Mucosa of stomach (tissue), 1 donor: ENCODE measurements around the gene TSPAN13.

Source experiments
- H3K27me3 ChIP-seq: one replicate; pipeline ENCODE4 v1.7.0; 2013; ENCODE audit warnings: mild to moderate bottlenecking, low read length; ENCODE audit not compliant: control insufficient read depth, insufficient read depth
- H3K36me3 ChIP-seq: one replicate; pipeline ENCODE4 v1.7.0; 2013; ENCODE audit warnings: low read length; ENCODE audit not compliant: control insufficient read depth, insufficient read depth
- H3K4me1 ChIP-seq: one replicate; pipeline ENCODE4 v1.7.0; 2013; ENCODE audit warnings: mild to moderate bottlenecking, low read length; ENCODE audit not compliant: control insufficient read depth, insufficient read depth
- H3K4me3 ChIP-seq: one replicate; pipeline ENCODE4 v1.7.0; 2013; ENCODE audit warnings: low read length
- H3K9ac ChIP-seq: one replicate; pipeline ENCODE4 v1.7.0; 2013; ENCODE audit warnings: mild to moderate bottlenecking, low read length, moderate library complexity
- H3K9me3 ChIP-seq: one replicate; pipeline ENCODE4 v1.7.0; 2013; ENCODE audit warnings: mild to moderate bottlenecking, low read length, moderate library complexity; ENCODE audit not compliant: control insufficient read depth
- donor health status: Pancreatic carcinoma.

The TSPAN13 gene

DNA sequence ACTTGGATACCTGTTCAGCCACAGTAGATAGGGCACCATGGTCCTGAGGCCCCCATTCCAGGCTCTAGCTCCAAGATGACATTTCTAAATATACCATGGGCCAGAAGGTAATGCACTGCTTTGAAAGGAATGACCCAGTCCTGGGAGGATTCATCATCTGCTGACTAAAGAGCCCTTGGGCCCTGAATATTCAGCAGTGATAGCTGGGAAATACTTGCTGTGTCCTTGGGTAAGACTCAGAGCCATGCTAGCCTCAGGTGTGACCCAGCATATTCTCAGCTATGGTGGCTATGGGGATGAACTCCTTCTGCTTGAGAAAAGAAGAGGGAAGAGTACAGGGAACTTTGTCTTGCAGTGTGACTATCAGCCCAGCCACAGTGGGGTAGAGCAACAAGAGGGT, 72.5 kb downstream of the TSPAN13 start:
- no peaks in the 10 kb centered on the region for H3K36me3 ChIP-seq
- no peaks in the 10 kb centered on the region for H3K27me3 ChIP-seq
- no peak overlapping the region for H3K4me3 ChIP-seq
- no peak overlapping the region for H3K9ac ChIP-seq
- H3K4me1 ChIP-seq, result peaks cover 10% of the 10 kb centered on the region
- no peaks in the 10 kb centered on the region for H3K9me3 ChIP-seq

DNA sequence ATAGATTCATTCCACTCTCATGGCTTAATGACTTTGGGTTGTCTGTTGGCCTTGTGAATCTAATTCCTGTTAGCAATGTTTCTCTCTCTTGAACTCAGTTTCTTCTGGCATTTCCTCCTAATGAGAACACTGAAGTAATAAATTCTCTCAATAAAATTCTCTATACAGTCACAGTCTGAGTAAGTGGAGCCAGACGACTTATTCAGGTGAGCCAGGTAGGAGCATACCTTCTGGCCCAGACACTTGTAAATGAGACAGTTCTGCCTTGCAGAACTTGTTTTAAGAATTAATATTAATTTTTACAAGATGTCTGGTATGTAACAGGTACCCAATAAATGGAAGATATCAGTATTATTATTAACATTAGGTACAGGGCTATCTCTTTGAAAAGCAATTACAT, 79.8 kb downstream of the TSPAN13 start:
- no peaks in the 10 kb centered on the region for H3K4me1 ChIP-seq
- H3K36me3 ChIP-seq, result no peaks in the 10 kb centered on the region
- no peaks in the 10 kb centered on the region for H3K27me3 ChIP-seq
- no peak overlapping the region for H3K4me3 ChIP-seq
- H3K9ac ChIP-seq, result no peak overlapping the region
- no peaks in the 10 kb centered on the region for H3K9me3 ChIP-seq
